Measurements from ENCODE around the gene ANP32B.

GRCh38 chr9:97990259-97990658 is 7.1 kb downstream of the ANP32B start:
- TF ChIP-seq CTCF (IDR thresholded peaks at IDR 0.05 in 4 of 5, conservative IDR thresholded peaks at IDR 0.05 in 1 of 5): no peak
- TF ChIP-seq POLR2A (IDR thresholded peaks at IDR 0.05): no peak

Data from gastrocnemius medialis (tissue), 4 donors.